ENCODE measurements around the gene SPATA2. TPM values are rescaled to one million over a fixed set of nuclear protein-coding genes. Genes with fewer than 3 reads are reported as not detected.
A peak's percentile ranks its signal among the peaks of the same experiment; 100 is the strongest.

SPATA2 gene
- total and polyA plus RNA-seq, 2 of the 13 experiments (the other 11 are each of a cell fraction or from before 2014, with no cell fraction given): 3.2 to 8.7 TPM

DNA sequence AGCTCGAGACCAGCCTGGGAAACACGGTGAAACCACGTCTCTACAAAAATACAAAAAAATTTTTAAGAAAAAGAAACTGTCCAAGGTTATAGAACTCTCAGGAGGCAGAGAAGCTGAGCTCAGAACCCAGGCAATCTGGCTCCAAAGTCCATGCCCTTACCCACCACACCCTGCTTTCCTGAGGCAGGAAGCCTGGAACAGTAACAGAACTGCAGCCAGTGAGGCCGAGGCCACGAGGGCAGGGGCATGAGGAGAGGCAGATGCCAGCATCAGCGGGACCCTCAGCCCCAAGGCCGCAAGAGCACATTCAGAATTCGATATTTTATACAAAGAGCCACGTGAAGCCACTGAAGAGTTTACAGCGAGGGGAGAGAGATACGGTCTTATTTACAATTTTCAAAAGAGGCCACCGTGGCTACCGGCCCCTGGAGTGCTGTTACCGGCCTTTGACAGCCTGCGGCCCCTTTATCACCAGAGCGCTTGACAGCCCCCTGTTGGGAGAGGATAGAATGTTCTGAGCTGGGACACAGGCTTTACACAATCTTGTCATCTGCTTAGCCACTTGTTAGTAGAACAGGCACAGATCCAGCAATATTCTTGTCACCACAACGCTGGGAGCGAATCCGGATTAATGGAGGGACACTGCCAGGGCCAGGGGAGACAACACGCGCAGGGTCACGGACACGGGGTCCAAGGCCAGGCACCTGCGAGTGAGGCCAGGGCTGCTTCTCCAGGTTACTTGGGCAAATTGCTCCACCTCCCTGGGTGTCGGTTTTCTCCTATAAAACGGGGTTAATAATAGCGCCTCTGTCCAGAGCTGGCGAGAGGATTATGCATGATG, 5.6 kb downstream of the SPATA2 start (continued):
- TF ChIP-seq JARID2 (CRISPR knock-in tag; IDR thresholded peaks at IDR 0.05; ENCODE audit: insufficient replicate concordance) (no peak), ZNF883 (CRISPR knock-in tag; IDR thresholded peaks at IDR 0.05; ENCODE audit: not compliant biosample characterization) (no peak), POLR2G (IDR thresholded peaks at IDR 0.05; ENCODE audit: low read depth, low read length) (no peak), ETV5 (CRISPR knock-in tag; IDR thresholded peaks at IDR 0.05; ENCODE audit: borderline replicate concordance) (no peak), NBN (conservative IDR thresholded peaks at IDR 0.05) (no peak), NFIB (CRISPR knock-in tag; IDR thresholded peaks at IDR 0.05; ENCODE audit: borderline replicate concordance) (no peak), ZNF7 (CRISPR knock-in tag; IDR thresholded peaks at IDR 0.05) (no peak), ELF3 (CRISPR knock-in tag; IDR thresholded peaks at IDR 0.05) (no peak), MYC (CRISPR knock-in tag; IDR thresholded peaks at IDR 0.05; ENCODE audit: borderline replicate concordance) (no peak), ZNF607 (CRISPR knock-in tag; IDR thresholded peaks at IDR 0.05; ENCODE audit: borderline replicate concordance) (no peak), MED8 (CRISPR knock-in tag; IDR thresholded peaks at IDR 0.05; ENCODE audit: insufficient replicate concordance) (no peak), ZBTB1 (CRISPR knock-in tag; IDR thresholded peaks at IDR 0.05; ENCODE audit: borderline replicate concordance) (no peak), ZNF230 (CRISPR knock-in tag; IDR thresholded peaks at IDR 0.05) (no peak), ZNF652 (CRISPR knock-in tag; IDR thresholded peaks at IDR 0.05; ENCODE audit: borderline replicate concordance, low read depth) (no peak), TEAD3 (CRISPR knock-in tag; optimal IDR thresholded peaks at IDR 0.05; ENCODE audit: borderline replicate concordance) (peak; percentile 50), IKZF1 (IDR thresholded peaks at IDR 0.05) (no peak), NAIF1 (CRISPR knock-in tag; IDR thresholded peaks at IDR 0.05; ENCODE audit: borderline replicate concordance) (no peak), KAT8 (CRISPR knock-in tag; IDR thresholded peaks at IDR 0.05) (no peak), ZFX (CRISPR knock-in tag; IDR thresholded peaks at IDR 0.05; ENCODE audit: low read depth) (peak; percentile 27; the same call in 1 of the 2 replicates), ZSCAN25 (CRISPR knock-in tag; IDR thresholded peaks at IDR 0.05) (peak; percentile 96), ZNF660 (CRISPR knock-in tag; IDR thresholded peaks at IDR 0.05; ENCODE audit: borderline replicate concordance, low read depth) (no peak), ZNF333 (CRISPR knock-in tag; IDR thresholded peaks at IDR 0.05; ENCODE audit: borderline replicate concordance) (no peak), CBX5 (CRISPR knock-in tag; IDR thresholded peaks at IDR 0.05; ENCODE audit: borderline replicate concordance) (peak; percentile 34; the same call in 1 of the 2 replicates)
- TF ChIP-seq, protein P1, sequence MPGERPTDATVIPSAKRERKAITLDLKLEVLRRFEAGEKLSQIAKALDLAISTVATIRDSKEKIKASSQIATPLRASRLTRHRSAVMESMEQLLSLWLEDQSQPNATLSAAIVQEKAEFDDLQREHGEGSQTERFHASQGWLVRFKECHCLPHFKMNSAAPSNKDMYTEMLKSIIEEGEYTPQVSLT (CRISPR knock-in tag; IDR thresholded peaks at IDR 0.05; ENCODE audit: borderline replicate concordance, low read depth): no peak
- TF ChIP-seq, protein P2, sequence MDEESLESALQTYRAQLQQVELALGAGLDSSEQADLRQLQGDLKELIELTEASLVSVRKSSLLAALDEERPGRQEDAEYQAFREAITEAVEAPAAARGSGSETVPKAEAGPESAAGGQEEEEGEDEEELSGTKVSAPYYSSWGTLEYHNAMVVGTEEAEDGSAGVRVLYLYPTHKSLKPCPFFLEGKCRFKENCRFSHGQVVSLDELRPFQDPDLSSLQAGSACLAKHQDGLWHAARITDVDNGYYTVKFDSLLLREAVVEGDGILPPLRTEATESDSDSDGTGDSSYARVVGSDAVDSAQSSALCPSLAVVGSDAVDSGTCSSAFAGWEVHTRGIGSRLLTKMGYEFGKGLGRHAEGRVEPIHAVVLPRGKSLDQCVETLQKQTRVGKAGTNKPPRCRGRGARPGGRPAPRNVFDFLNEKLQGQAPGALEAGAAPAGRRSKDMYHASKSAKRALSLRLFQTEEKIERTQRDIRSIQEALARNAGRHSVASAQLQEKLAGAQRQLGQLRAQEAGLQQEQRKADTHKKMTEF (CRISPR knock-in tag; IDR thresholded peaks at IDR 0.05): 0 out of 2 replicates have a peak, but pooled peaks have one; percentile 22
- TF ChIP-seq, protein P3, sequence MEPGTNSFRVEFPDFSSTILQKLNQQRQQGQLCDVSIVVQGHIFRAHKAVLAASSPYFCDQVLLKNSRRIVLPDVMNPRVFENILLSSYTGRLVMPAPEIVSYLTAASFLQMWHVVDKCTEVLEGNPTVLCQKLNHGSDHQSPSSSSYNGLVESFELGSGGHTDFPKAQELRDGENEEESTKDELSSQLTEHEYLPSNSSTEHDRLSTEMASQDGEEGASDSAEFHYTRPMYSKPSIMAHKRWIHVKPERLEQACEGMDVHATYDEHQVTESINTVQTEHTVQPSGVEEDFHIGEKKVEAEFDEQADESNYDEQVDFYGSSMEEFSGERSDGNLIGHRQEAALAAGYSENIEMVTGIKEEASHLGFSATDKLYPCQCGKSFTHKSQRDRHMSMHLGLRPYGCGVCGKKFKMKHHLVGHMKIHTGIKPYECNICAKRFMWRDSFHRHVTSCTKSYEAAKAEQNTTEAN (CRISPR knock-in tag; conservative IDR thresholded peaks at IDR 0.05): no peak
- TF ChIP-seq, protein P4, sequence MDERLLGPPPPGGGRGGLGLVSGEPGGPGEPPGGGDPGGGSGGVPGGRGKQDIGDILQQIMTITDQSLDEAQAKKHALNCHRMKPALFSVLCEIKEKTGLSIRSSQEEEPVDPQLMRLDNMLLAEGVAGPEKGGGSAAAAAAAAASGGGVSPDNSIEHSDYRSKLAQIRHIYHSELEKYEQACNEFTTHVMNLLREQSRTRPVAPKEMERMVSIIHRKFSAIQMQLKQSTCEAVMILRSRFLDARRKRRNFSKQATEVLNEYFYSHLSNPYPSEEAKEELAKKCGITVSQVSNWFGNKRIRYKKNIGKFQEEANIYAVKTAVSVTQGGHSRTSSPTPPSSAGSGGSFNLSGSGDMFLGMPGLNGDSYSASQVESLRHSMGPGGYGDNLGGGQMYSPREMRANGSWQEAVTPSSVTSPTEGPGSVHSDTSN (CRISPR knock-in tag; IDR thresholded peaks at IDR 0.05): no peak

Measured in HepG2 (cell line).